Rectal smooth muscle tissue (tissue), 1 donor: ENCODE data around the gene ORC1.

Experiments used
- H3K27ac ChIP-seq: one replicate; pipeline ENCODE4 v1.7.0; 2013; ENCODE audit warnings: low read depth, low read length, inconsistent platforms
- H3K27me3 ChIP-seq: one replicate; pipeline ENCODE4 v1.7.0; 2013; ENCODE audit warnings: low read length; ENCODE audit not compliant: control insufficient read depth, insufficient read depth
- H3K36me3 ChIP-seq: one replicate; pipeline ENCODE4 v1.7.0; 2013; ENCODE audit warnings: low read length; ENCODE audit not compliant: control insufficient read depth, insufficient read depth
- H3K4me1 ChIP-seq: one replicate; pipeline ENCODE4 v1.7.0; 2013; ENCODE audit warnings: low read length; ENCODE audit not compliant: control insufficient read depth, insufficient read depth
- H3K4me3 ChIP-seq: one replicate; pipeline ENCODE4 v1.7.0; 2013; ENCODE audit warnings: low read length
- H3K9ac ChIP-seq: one replicate; pipeline ENCODE4 v1.7.0; 2013; ENCODE audit warnings: low read length

ORC1 gene

DNA sequence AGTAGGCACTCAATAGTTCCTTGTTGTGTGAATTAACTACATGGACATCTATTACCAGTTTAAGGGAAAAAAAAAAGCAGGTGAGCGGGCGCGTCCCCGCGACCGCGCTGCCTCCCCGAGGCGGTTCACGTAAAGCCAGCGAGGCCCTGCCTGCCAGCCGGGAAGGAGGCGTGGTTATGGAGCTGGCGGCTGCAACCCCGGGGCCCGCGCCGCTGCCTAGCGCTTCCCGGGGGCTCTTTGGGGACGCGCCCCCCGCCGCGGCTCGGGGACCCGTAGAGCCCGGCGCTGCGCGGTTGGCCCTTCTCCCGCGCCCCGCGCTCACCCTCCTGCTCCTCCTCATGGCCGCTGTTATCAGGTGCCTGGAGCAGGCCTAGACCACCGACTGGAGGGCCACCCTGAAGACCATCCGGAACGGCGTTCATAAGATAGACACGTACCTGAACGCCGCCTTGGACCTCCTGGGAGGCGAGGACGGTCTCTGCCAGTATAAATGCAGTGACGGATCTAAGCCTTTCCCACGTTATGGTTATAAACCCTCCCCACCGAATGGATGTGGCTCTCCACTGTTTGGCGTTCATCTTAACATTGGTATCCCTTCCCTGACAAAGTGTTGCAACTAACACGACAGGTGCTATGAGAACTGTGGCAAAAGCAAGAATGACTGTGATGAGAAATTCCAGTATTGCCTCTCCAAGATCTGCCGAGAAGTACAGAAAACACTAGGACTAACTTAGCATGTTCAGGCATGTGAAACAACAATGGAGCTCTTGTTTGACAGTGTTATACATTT, 35.6 kb downstream of the ORC1 start:
- no peaks in the 10 kb centered on the region for H3K27me3 ChIP-seq
- no peak overlapping the region for H3K9ac ChIP-seq
- H3K4me1 ChIP-seq, result peaks cover 6% of the 10 kb centered on the region
- H3K27ac ChIP-seq, result no peak overlapping the region
- H3K36me3 ChIP-seq, result no peaks in the 10 kb centered on the region
- peak overlapping the region; percentile 58 for H3K4me3 ChIP-seq

DNA sequence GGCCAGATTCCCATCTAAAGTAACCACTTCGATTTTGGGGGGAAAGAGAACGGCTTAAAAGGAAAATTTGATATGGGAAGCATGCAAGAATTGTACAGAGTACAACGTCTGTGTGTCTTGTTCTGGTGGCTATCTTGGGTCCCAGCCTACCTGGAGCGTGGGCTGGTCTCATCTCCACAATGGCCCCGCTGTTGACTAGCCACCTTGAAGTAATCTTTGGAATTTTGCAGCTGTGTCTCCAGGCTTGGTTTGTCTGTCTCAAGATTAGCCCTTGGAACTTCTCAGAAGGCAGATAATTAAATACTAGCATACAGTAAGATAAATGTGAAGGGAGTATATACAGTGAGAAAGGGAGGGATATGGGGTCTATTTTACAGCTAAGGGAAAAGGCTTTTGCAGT, 37.0 kb downstream of the ORC1 start:
- H3K27ac ChIP-seq, result no peak overlapping the region
- H3K27me3 ChIP-seq, result no peaks in the 10 kb centered on the region
- H3K36me3 ChIP-seq, result peaks cover 6% of the 10 kb centered on the region
- H3K9ac ChIP-seq, result no peak overlapping the region
- H3K4me1 ChIP-seq, result peaks cover 6% of the 10 kb centered on the region
- H3K4me3 ChIP-seq, result no peak overlapping the region

DNA sequence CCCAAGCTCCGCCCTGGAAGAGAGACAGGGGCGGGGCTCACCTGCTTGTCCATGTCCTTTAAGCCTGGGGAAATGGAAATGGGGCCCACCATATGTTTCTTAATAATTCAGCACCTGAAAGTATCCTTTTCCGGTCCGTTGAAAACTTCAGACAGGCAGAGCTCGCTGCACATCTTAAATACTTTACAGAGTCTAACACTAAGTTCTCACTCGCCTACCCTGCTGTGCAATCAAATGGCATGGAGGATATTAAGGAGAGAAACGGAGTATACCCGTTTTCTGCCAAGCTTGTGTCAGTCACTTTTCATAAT, 37.8 kb downstream of the ORC1 start:
- Histone ChIP-seq H3K27me3 (no peaks in the 10 kb centered on the region), H3K4me3 (peak overlapping the region; percentile 75), H3K9ac (no peak overlapping the region)

DNA sequence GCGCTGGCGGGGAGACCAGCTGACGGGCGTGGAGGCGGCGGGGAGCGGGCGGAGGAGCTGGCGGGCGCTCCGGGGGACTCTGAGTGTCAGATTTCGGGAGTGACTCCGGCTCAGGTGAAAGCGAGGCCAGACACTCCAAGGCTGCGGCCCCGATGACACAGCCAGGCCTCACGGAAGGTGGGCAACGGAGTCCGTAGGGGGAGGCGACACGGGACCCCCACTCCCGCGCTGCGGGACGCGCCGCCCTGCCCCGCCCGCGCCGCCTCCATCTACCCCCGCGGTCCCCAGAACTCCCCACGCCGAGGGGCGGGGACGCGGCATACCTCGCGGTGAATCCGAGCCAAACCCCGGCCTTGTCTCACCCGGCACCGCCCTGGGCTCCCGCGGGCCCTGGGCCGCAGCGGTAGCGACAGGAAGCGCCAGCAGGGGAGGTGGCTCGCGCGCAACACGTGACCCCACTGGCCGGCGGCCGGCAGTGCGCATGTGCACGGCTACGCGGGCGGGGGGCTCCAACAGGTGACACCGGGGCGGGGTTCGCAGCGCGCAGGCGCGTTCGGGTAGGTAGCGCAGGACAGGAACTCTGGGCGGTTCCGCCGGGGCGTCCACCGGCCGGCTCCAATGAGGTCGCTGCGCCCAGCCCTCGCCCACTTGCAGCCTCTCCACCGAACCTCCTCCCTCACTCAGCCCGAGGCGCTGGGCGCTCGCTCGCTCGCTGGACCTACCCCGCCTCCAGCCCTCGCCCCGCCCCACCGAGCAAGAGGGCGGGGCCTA, 38.3 kb downstream of the ORC1 start, which contains the start of gene CC2D1B:
Gene CC2D1B, minus strand, starts transcription at position 460 of the 771 bp plus-strand sequence. CDS start 1,585 bp downstream, outside the sequence.
- H3K4me1 ChIP-seq, result peaks cover 6% of the 10 kb centered on the region
- peak within 1 kb of the TSS; percentile 75 for H3K4me3 ChIP-seq
- H3K36me3 ChIP-seq, result peaks cover 18% of the 10 kb centered on the region
- peak within 1 kb of the TSS; percentile 88 for H3K27ac ChIP-seq
- H3K9ac ChIP-seq, result peak within 1 kb of the TSS; percentile 43
- H3K27me3 ChIP-seq, result no peaks in the 10 kb centered on the region

More for the DNA sequence above, 37.8 kb downstream of the ORC1 start:
- Histone ChIP-seq H3K4me1 (peaks cover 6% of the 10 kb centered on the region), H3K27ac (peak overlapping the region; percentile 88), H3K36me3 (peaks cover 13% of the 10 kb centered on the region)

DNA sequence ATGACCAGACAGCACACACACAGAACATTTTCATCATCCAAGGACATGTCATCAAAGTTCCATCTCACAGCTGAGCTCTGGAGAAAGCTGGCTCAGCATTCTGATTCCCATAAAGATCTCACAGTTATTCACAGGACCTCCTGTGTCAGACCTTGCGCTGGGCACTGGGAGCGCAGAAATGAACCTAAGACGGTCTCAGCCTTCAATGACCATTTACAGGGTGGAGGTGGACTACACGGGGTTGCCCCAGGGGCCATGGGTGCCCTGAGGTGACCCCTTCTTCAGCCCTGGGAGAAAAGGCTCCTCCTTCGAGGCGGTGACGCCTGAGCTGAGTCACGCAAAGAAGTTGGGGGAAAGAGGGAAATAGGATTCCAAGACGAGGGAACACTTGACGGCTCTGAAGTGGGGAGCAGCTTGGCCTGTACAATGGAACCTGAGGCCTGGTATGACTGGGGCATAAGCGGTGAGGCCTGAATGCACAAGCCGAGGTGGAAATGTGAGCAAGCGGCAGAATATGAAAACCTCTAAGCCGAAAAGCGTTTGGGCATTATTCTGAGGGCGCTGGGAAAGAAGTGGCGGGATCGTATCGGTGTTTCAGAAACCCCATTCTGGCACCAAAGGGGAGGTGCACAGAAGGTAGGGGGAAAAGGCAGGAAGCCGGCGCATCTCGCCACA, 39.0 kb downstream of the ORC1 start:
- no peaks in the 10 kb centered on the region for H3K27me3 ChIP-seq
- peak overlapping the region; percentile 88 for H3K27ac ChIP-seq

DNA sequence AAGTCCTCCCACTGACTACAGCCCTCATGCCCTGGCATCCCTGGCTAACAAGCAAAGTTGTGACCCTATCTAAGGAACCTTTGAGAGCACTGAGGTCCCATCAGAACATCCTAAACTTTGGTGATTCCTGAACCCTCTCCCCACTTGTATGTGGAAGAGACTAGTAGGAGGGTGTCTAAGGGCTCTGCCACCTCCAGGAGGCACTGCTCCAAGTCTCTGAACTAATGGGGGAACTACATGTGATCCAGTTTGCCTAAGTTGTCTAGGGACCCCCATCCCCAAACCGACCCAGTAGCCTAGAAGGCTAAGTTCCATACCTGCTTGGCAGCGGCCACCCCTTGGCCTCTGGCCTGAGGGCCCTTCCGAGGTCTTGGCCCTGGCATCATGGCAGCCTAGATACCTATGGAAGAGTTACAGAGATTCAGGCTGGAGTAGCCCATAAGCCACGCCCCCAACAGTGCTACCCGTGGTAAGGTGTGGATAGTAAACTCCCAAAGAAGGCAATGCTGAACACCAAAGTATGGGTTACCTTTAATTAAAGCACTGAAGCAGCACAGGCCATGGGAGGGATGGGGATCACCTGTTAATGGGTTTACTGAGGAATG, 39.9 kb downstream of the ORC1 start:
- H3K27ac ChIP-seq, result no peak overlapping the region
- peaks cover 6% of the 10 kb centered on the region for H3K4me1 ChIP-seq
- no peak overlapping the region for H3K9ac ChIP-seq
- H3K4me3 ChIP-seq, result peak overlapping the region; percentile 75
- peaks cover 34% of the 10 kb centered on the region for H3K36me3 ChIP-seq
- H3K27me3 ChIP-seq, result no peaks in the 10 kb centered on the region

More for the DNA sequence above, 39.0 kb downstream of the ORC1 start:
- peak overlapping the region; percentile 43 for H3K9ac ChIP-seq
- H3K4me3 ChIP-seq, result peak overlapping the region; percentile 75
- H3K4me1 ChIP-seq, result peaks cover 6% of the 10 kb centered on the region
- H3K36me3 ChIP-seq, result peaks cover 25% of the 10 kb centered on the region

DNA sequence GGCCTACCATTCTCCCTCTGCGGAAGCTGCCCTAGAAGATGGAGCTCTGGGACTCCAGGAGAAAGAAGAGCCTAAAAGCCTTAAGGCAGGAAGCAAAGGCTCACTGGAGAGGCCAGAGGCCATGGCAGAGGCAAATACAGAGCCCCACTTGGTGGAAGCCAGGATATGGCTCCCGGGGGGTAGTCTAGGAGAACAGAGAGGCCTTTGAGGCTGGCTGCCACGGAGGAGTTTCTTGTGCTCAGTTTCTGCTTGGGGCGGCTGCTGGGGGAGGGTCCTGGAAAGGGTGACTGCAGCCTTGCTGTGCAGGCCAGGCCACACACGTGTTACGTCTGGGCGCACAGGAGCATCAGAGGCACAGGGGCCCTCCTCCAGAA, 43.6 kb downstream of the ORC1 start:
- H3K4me3 ChIP-seq, result no peak overlapping the region
- no peaks in the 10 kb centered on the region for H3K27me3 ChIP-seq
- peaks cover 71% of the 10 kb centered on the region for H3K36me3 ChIP-seq
- H3K4me1 ChIP-seq, result peaks cover 6% of the 10 kb centered on the region
- no peak overlapping the region for H3K27ac ChIP-seq
- H3K9ac ChIP-seq, result no peak overlapping the region

DNA sequence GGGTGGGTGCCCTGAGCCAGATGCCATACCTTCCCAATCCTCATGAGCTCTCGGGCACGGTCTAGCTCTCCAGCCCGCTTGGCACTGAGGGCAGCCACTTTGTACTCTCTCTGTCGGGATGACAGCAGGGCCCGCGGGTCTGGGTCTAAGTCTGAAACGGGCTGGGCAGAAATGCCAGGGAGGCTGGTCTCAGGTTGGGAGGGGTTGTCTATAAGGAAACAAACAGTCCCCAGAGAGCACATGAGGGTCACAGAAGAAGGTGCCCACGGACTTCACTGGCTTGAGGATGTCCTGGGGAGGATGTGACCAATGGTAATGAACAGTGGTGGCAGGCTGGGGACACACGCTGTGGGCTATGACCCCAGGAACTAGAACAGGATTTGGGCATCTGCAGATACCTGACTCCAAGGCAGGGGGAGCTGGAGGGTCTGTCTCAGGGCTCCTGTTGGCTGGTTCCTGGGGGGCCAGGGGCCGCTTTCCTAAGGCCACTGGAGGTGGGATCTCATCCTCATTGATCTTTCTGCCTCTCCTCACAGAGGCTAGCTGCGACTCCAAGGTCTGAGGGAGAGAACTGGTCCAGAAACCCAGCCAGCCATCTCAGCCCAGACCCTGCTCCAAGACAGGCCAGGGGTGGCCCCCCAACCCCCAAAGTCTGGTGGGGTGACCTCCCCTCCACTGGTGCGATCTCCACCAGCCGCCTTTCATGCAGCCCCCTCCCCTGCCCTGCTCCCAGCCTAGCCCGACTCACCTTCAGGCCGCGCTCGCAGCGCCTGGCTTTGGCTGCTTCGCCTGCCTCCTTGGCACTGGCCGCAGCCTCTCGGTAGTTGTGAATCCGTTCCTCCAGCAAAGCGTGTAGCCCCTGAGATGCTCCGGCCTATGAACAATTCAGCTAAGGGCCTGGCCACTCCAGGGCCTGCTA, 44.3 kb downstream of the ORC1 start:
- H3K36me3 ChIP-seq, result peaks cover 77% of the 10 kb centered on the region
- H3K27ac ChIP-seq, result no peak overlapping the region
- H3K4me3 ChIP-seq, result no peak overlapping the region
- no peaks in the 10 kb centered on the region for H3K27me3 ChIP-seq
- peaks cover 3% of the 10 kb centered on the region for H3K4me1 ChIP-seq
- H3K9ac ChIP-seq, result no peak overlapping the region

DNA sequence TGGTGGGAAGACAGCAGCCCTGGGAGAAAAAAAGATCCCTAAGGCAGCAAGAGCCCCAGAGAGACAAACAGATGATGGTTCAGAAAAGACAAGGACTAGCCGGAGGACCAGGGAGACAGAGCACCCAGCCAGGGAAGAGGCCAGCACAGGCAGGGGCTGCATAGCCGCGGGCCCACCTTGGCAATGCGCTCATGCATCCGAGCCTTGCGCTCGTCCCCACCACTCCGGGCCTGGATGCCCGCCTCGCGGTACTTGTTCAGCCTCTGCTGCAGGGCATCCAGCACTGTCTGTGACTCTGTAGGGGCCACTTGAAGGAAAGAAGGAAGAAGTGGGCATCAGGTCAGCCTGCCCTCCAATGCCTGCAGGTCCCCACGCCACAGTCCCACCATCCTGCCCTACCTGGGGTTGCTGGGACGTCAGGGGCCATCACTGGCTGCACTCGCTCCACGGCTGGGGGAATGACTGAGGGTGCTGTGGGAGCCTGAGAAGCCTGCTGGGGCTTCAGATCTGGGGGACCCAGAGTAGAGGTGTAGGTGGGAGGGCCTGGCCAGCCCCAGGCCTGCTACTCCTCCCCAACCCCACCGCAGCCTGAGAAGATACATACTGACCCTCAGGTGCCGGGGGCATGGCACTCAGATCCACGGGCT, 45.2 kb downstream of the ORC1 start:
- H3K36me3 ChIP-seq, result peaks cover 86% of the 10 kb centered on the region
- H3K27ac ChIP-seq, result no peak overlapping the region
- H3K4me1 ChIP-seq, result no peaks in the 10 kb centered on the region
- H3K27me3 ChIP-seq, result no peaks in the 10 kb centered on the region
- no peak overlapping the region for H3K4me3 ChIP-seq
- H3K9ac ChIP-seq, result no peak overlapping the region

DNA sequence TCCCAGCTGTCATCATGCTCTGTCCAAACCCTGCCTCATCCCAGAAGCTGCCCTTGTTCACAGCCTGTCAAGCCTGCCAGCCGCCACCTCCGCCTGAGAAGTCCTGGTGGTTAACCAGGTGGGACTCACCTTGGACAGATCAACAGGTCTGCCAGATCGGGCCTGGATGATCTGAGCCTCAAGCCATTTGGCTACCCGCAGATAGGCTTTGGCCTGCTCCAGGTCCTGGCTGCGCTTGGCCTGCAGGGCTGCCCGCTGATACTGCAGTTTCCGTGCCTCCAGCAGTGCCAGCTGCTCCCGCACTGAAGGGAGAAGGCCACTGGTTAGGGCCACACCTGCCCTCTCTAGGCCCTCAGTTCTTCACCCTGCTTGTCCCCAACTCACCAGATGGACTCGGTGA, 46.8 kb downstream of the ORC1 start:
- Histone ChIP-seq H3K36me3 (peaks cover 93% of the 10 kb centered on the region), H3K9ac (no peak overlapping the region), H3K27me3 (no peaks in the 10 kb centered on the region), H3K4me1 (no peaks in the 10 kb centered on the region), H3K27ac (no peak overlapping the region), H3K4me3 (no peak overlapping the region)

DNA sequence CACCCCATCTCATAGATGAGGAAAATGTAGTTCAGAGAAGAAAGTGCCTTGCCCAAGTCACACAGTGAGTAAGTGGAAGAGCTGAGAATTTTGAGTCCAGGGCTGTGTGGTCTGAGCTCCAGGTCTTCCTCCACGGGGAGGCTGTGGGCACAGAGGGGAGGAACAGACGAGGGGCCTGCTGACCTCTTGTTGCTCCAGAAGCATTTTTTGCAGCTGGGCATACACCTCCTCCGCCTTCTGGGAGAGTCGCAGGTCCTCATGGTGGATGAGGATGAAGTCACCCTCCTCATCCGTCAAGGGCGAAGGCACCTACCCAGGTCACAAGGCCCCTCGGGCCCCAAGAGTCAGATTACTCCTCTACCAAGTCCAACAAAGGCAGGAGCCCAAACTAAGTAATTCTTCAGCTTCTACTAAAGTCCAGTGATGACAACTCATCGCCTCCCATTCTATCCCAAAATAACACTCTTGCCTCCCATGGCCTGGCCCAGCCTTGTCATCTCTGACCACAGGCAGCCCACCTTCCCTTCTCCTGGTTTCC, 47.3 kb downstream of the ORC1 start:
- Histone ChIP-seq H3K4me1 (no peaks in the 10 kb centered on the region), H3K4me3 (no peak overlapping the region), H3K27me3 (no peaks in the 10 kb centered on the region), H3K27ac (no peak overlapping the region), H3K9ac (no peak overlapping the region), H3K36me3 (peaks cover 88% of the 10 kb centered on the region)
